Measurements from ENCODE around the gene DPPA2.

- TF ChIP-seq CTCF (IDR thresholded peaks at IDR 0.05) (no peak), POLR2A (IDR thresholded peaks at IDR 0.05) (no peak)
These were observed 23.7 kb upstream of the DPPA2 start for GRCh38 chr3:109339714-109340648.
